HG02885 (cell line): ENCODE results near the gene SLF1.
A peak's percentile ranks its signal among the peaks of the same experiment; 100 is the strongest.

Experiments
- ATAC-seq: cut with Tn5 transposase; IDR thresholded peaks from one replicate; pipeline ENCODE4 v1.9.1; 2021; ENCODE audit warnings: mild to moderate bottlenecking; ENCODE audit not compliant: unreplicated experiment, poor library complexity

SLF1 gene

GRCh38 chr5:94660506-94660905 is 42.0 kb downstream of the SLF1 start:
- ATAC-seq = no peak

- no peak for ATAC-seq
Measured at GRCh38 chr5:94661086-94661485, 42.6 kb downstream of the SLF1 start.

DNA sequence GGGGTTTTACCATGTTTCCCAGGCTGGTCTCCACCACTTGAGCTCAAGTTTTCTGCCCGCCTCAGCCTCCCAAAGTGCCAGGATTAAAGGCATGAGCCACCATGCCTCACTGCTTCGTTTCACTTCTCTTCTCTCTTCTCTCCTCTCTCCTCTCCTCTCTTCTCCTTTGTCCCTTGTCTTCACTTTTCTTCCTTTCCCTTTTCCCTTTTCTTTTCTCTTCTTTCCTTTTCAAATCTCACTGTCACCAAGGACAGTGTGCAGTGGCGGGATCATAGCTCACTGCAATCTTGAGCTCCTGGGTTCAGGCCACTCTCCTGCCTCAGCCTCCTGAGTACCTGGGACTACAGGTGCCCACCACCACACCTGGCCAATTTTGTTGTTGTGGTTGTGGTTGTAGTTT is 49.5 kb downstream of the SLF1 start:
- ATAC-seq = no peak

- no peak for ATAC-seq
Measured at GRCh38 chr5:94670726-94671125, 52.3 kb downstream of the SLF1 start.

GRCh38 chr5:94672746-94673145 is 54.3 kb downstream of the SLF1 start:
- no peak for ATAC-seq

DNA sequence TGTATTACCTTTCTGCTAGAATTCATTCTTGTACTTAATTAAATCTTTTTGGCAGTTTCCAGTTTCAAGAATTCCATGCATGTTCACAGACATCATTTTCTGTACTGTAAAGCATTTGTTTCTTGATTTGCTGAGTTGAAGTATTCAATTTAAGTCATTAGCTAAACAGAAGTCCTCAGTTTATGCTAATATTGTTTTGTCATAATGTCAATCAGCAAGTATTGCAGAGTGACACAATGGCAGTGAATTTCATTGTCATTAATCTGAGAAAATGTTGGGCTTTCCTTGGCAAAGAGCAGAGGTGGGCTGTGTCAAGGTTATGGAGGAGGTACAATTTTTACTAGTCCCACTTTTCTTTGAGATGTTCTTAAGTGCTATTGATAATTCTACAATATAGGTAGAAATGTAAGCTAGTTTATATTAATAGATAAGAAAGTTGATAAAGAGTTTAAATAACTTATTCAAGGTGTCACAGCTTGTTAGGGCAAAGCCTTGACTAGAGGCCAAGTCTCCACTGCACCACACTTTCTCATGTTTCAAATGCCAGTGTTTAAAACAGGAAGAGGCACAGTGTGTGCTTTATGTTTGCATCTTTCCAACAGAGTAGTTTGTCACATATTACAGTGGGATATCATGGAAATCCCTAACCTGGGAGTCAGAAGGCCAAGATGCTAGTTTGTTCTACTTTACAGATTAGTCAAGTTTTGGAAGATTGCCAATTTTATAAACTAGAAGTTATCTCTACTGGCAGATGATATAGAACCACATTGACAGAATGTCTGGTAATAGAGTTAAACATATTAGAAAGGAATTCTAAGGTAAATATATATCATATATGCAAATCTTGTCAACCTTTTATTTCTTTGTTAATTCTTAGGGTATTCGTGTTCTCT is 56.3 kb downstream of the SLF1 start:
- ATAC-seq = no peak

DNA sequence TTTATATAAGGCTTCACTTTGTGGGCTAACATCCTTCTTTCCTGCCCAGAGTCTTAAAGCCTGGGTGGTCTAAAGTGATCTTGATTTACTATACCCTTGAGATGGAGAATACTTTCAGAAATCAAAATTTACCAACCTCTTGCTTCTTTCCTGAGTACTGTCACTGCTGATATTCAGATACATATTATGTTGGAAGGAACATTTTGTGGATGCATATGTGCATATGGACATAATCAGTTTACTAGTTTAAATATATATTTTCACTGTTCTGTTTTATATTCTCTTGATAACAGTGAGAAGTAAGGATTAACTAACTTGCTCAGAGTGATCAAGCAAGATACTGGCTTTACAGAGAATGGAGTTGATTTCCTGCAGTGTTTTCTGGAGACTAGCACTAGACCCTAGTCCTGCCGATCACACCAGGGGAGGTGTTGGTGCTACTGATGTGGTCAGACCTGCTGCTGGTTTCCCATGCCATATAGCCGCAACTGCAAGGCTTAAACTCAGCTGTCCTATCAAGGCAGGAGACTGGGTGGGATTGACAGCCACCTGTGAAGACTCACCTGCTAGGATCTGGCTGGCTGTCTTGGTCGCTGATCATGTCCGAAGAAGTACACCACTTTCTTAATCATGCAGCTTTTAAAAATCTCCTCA is 57.6 kb downstream of the SLF1 start:
- ATAC-seq = no peak

DNA sequence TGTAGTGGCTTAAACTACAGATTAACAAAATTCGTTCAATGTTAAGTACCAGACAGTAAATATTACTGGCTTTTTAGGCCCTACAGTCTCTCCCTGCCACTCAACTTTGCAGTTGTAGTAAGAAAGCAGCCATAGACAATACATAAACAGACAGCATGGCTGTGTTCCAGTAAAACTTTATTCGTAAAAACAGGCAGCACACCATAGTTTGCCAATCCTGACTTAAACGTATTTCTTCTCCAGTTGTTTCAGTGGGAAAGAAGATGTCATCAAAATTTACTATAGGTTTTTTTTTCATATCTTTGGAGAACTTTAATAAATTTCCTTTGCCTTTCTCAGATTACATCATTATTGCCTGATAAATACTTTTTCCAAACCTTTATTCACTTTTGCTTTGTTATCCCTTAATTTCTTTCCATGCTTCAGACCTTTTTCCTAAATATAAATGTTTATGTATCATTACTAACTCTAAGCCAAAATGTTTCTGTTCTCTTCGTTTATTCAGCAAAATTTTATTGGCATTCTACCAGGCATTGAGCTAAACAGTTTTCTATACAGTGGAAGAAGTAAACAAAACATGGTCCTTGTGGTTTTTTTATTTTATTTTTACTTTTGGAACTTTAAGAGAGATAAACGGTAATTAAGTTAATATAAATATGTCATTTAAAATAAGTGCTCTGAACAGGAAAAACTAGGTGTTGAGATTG is 64.5 kb downstream of the SLF1 start:
- no peak for ATAC-seq

GRCh38 chr5:94689908-94690307 is 71.4 kb downstream of the SLF1 start:
- ATAC-seq = no peak

DNA sequence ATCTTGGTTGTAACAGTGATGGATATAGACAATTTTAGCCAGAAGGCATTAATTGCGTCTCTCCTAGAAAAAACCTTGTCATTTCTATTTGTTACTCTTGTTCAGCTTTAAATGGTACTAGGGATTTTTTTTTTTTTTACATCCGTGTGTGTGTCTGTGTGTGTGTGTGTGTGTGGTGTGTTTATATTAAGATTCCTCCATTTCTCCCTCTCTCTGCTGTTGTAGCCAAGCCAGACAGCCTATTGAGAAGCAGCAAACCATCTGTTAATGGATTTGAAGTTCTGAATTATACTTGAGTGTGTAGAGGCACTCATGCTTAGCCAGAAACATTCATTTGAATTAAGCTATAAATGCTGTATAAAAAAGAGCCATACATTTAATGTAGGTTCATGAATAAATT is 72.3 kb downstream of the SLF1 start:
- no peak for ATAC-seq

DNA sequence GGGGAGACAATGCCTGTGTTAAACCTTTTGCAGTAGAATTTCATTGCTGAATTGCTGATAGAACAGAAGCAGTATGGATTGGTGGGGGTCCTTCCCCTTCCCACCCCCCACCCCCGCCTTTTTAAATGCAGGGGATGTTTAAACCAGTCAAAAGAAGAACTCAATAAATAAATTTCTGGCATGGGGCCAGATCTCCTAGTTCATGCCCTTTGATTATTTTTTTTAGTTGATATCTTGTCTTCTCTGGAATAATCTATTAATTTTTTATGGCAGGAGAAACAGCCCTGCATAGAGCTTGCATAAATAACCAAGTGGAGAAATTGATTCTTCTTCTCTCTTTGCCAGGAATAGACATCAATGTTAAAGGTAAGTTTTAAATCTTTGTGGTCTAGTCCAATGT is 72.8 kb downstream of the SLF1 start:
- no peak for ATAC-seq

GRCh38 chr5:94691949-94692348 is 73.5 kb downstream of the SLF1 start:
- ATAC-seq = no peak

DNA sequence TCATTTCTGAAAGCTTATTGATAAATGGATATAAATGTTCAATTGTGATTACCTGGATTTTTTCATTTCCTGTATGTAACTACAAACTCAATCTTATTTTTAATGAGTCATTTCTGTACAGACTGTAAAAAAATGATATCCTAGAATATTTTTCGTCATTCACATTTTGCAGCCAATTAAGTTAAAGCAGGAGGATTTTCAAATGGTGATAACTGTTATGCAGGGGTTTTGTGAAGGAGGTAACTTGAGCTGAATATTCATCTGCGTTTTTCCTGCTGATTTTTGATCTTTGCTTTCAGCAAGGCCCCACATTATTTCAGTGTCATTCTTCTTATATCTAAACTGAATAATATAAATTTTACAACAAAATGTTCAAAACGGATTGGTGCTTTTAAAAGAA is 74.1 kb downstream of the SLF1 start:
- ATAC-seq = no peak

DNA sequence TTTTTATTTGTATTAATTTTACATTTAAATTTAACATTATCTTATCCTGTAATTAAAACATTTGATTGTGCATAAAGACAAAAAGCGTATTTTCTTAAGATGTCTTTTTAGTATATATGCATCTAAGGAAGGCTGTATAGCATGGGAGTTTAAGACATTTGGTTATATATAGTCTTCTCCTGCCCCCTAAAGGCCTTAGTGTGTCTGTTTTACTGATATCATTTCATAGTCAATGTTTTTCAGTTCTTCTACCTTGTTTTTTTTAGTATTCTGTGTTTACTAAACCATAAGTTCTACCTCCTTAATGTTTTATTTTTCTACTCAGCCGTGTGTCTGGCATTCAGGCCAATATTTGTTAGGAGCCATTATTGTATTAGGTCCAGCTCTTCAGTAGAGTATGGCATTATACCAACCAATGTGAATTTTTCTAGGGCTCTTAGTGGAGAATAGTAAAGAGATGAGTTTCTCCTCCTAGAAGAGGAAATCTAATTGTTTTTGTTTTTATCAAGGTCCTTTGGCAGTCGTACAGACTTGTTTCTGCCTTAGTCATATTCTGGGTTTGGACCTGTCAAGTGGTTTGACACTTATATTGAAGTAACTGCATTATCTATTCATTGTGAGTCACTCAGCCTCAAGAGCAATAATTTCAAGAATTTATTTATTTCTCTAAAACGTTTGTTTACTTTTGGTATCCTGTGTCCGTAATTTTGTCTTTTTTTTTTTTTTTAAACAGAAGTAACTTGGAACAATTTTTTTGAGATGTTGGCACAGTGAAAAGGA is 74.8 kb downstream of the SLF1 start:
- peak; percentile 83 for ATAC-seq

GRCh38 chr5:94693845-94694370 is 75.4 kb downstream of the SLF1 start:
- no peak for ATAC-seq

DNA sequence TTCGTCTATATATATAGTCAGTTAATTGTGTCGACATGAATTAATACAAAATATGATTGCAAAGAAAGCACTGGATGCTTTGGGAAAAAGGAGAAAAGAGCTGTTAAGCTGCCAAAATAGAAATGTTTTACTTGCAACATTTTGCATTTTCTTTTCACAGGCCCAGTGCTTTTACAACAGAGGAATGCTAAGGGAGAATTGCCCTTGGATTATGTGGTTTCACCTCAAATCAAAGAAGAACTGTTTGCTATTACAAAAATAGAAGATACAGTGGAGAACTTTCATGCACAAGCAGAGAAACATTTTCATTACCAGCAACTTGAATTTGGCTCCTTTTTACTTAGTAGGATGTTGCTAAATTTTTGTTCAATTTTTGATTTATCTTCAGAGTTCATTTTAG is 76.2 kb downstream of the SLF1 start:
- ATAC-seq = no peak

DNA sequence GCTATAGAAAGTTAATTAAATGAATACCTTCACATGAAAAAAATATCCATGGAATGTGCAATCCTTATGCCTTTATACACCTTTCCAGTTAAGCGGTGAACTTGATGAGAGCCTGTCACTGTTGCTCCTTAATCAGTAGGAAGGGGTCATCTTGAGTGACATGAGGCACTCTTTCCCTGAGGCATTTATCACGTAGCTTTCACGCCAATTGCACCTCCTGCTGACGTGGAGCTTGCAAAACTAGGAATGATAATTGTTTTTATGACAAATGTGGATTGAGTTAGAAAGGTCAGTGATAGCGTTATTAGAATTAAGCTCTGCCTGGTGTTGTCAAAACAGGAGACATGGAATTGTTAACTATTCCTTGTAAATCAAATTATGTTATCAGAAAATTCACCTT is 79.7 kb downstream of the SLF1 start:
- ATAC-seq = no peak

- ATAC-seq = no peak
Measured at GRCh38 chr5:94699562-94699961, 81.1 kb downstream of the SLF1 start.

GRCh38 chr5:94700592-94700991 is 82.1 kb downstream of the SLF1 start:
- peak; percentile 82 for ATAC-seq

GRCh38 chr5:94702729-94703128 is 84.3 kb downstream of the SLF1 start:
- ATAC-seq = peak; percentile 59
